SK-N-SH treated with all-trans-retinoic acid at 6 μM for 48 hours (cell line): ENCODE results near the gene AFF1.

Experiments used
- ATAC-seq: fragments of 200-7000 bp; cut with Tn5 transposase; 3 replicates; pipeline ENCODE4 v1.9.1; 2020; ENCODE audit warnings: mild to moderate bottlenecking, moderate library complexity
- ARNTL ChIP-seq: fragments of 450-650 bp; formaldehyde crosslinking; IDR thresholded peaks from 2 replicates; pipeline ENCODE4 v1.5.0; 2020; ENCODE audit warnings: low read depth, mild to moderate bottlenecking, moderate library complexity, borderline replicate concordance
- BACH2 ChIP-seq: fragments of 250-450 bp; sonication (Bioruptor Pico); IDR thresholded peaks from 2 replicates; pipeline ENCODE4 v1.9.0; 2021; ENCODE audit warnings: mild to moderate bottlenecking, borderline replicate concordance
- ESRRG ChIP-seq: fragments of 250-450 bp; sonication (Bioruptor Pico); IDR thresholded peaks from 2 replicates; pipeline ENCODE4 v1.6.1; 2021; ENCODE audit warnings: mild to moderate bottlenecking
- GLIS3 ChIP-seq: fragments of 250-450 bp; sonication (Bioruptor Pico); IDR thresholded peaks from 2 replicates; pipeline ENCODE4 v1.5.0; 2020; ENCODE audit warnings: mild to moderate bottlenecking, moderate library complexity
- ISL1 ChIP-seq: fragments of 250-450 bp; sonication (Bioruptor Pico); IDR thresholded peaks from 2 replicates; pipeline ENCODE4 v2.1.2; 2022; ENCODE audit warnings: mild to moderate bottlenecking, moderate library complexity
- PPARA ChIP-seq: fragments of 250-450 bp; sonication (Bioruptor Pico); IDR thresholded peaks from 2 replicates; pipeline ENCODE4 v1.5.0; 2020; ENCODE audit warnings: mild to moderate bottlenecking, borderline replicate concordance
- RARB ChIP-seq: fragments of 250-450 bp; sonication (Bioruptor Pico); IDR thresholded peaks from 2 replicates; pipeline ENCODE4 v1.8.0; 2021; ENCODE audit warnings: mild to moderate bottlenecking, moderate library complexity
- SNAI2 ChIP-seq: fragments of 250-450 bp; sonication (Bioruptor Pico); IDR thresholded peaks from 2 replicates; pipeline ENCODE4 v1.5.0; 2020; ENCODE audit warnings: mild to moderate bottlenecking, moderate library complexity
- TCF4 ChIP-seq: fragments of 250-450 bp; sonication (Bioruptor Pico); IDR thresholded peaks from 2 replicates; pipeline ENCODE4 v1.8.0; 2021; ENCODE audit warnings: mild to moderate bottlenecking, moderate library complexity, borderline replicate concordance
- ZC3H10 ChIP-seq: fragments of 250-450 bp; sonication (Bioruptor Pico); IDR thresholded peaks from 2 replicates; pipeline ENCODE4 v1.5.1; 2021; ENCODE audit warnings: mild to moderate bottlenecking, moderate library complexity
- ZFP30 ChIP-seq: fragments of 450-650 bp; formaldehyde crosslinking; IDR thresholded peaks from 2 replicates; pipeline ENCODE4 v1.5.0; 2022; ENCODE audit warnings: mild to moderate bottlenecking, moderate library complexity
- ZNF70 ChIP-seq: fragments of 450-650 bp; formaldehyde crosslinking; IDR thresholded peaks from 2 replicates; pipeline ENCODE4 v1.5.0; 2020; ENCODE audit warnings: mild to moderate bottlenecking, moderate library complexity
- TF ChIP-seq, protein P1 (sequence below): fragments of 250-450 bp; sonication (Bioruptor Pico); IDR thresholded peaks from 2 replicates; pipeline ENCODE4 v1.5.0; 2020; ENCODE audit warnings: mild to moderate bottlenecking, moderate library complexity
- TF ChIP-seq, protein P2 (sequence below): fragments of 250-450 bp; sonication (Bioruptor Pico); IDR thresholded peaks from 2 replicates; pipeline ENCODE4 v1.5.1; 2021; ENCODE audit warnings: mild to moderate bottlenecking, moderate library complexity
- TF ChIP-seq, protein P3 (sequence below): fragments of 250-450 bp; sonication (Bioruptor Pico); IDR thresholded peaks from 2 replicates; pipeline ENCODE4 v1.8.0; 2020; ENCODE audit warnings: mild to moderate bottlenecking, moderate library complexity, borderline replicate concordance
- TF ChIP-seq, protein P4 (sequence below): fragments of 250-450 bp; sonication (Bioruptor Pico); IDR thresholded peaks from 2 replicates; pipeline ENCODE4 v1.5.1; 2020; ENCODE audit warnings: low read depth, mild to moderate bottlenecking, moderate library complexity

The AFF1 gene

DNA sequence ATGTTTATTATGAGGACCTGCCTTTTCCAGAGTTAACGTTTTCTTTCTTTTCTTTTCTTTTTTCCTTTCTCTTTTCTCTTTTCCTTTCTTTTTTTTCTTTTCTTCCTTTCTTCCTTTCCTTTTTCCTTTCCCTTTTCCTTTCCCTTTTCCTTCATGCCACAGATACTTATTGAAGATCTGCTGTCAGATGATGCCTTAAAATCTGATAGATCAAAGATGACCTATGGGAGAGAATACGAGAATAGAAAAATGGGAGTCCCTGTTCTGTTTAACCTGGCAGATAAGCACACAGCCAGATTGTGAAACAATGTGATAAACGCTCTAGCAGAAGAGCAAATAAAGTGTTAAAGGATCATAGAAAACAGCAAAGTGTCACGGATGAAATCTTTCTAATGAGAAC lies 38.9 kb downstream of the AFF1 start:
- no peak for ATAC-seq

DNA sequence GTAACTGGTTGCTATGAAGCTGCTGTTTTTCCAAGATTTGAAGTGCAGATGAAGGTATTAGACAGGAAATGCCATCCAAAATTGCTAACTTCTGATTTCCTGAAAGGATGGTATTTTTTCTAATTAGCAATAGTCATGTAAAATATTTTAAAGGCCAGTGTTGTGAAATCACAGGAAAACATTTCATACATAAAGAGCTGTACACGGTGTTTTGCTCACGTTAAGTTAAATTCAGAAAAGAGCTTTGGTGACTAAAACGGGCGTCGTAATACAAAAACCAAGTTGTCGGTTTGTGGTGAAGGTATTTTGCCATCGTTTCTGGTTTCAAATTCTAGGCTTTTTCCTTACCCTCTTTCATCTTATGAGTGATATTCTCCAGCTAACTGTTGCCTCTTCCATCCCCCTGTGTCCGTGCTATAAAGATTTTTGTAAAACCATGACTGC lies 39.8 kb downstream of the AFF1 start:
- ATAC-seq = no peak; the same call in 2 of the 3 replicates
- TF ChIP-seq, protein P1, sequence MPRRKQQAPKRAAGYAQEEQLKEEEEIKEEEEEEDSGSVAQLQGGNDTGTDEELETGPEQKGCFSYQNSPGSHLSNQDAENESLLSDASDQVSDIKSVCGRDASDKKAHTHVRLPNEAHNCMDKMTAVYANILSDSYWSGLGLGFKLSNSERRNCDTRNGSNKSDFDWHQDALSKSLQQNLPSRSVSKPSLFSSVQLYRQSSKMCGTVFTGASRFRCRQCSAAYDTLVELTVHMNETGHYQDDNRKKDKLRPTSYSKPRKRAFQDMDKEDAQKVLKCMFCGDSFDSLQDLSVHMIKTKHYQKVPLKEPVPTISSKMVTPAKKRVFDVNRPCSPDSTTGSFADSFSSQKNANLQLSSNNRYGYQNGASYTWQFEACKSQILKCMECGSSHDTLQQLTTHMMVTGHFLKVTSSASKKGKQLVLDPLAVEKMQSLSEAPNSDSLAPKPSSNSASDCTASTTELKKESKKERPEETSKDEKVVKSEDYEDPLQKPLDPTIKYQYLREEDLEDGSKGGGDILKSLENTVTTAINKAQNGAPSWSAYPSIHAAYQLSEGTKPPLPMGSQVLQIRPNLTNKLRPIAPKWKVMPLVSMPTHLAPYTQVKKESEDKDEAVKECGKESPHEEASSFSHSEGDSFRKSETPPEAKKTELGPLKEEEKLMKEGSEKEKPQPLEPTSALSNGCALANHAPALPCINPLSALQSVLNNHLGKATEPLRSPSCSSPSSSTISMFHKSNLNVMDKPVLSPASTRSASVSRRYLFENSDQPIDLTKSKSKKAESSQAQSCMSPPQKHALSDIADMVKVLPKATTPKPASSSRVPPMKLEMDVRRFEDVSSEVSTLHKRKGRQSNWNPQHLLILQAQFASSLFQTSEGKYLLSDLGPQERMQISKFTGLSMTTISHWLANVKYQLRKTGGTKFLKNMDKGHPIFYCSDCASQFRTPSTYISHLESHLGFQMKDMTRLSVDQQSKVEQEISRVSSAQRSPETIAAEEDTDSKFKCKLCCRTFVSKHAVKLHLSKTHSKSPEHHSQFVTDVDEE = no peak
- TF ChIP-seq RARB (no peak), TCF4 (CRISPR knock-in tag) (no peak), ISL1 (CRISPR knock-in tag) (no peak), ZNF70 (no peak), ESRRG (CRISPR knock-in tag) (no peak)
- TF ChIP-seq, protein P2, sequence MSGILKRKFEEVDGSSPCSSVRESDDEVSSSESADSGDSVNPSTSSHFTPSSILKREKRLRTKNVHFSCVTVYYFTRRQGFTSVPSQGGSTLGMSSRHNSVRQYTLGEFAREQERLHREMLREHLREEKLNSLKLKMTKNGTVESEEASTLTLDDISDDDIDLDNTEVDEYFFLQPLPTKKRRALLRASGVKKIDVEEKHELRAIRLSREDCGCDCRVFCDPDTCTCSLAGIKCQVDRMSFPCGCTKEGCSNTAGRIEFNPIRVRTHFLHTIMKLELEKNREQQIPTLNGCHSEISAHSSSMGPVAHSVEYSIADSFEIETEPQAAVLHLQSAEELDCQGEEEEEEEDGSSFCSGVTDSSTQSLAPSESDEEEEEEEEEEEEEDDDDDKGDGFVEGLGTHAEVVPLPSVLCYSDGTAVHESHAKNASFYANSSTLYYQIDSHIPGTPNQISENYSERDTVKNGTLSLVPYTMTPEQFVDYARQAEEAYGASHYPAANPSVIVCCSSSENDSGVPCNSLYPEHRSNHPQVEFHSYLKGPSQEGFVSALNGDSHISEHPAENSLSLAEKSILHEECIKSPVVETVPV (CRISPR knock-in tag) = no peak
- TF ChIP-seq, protein P3, sequence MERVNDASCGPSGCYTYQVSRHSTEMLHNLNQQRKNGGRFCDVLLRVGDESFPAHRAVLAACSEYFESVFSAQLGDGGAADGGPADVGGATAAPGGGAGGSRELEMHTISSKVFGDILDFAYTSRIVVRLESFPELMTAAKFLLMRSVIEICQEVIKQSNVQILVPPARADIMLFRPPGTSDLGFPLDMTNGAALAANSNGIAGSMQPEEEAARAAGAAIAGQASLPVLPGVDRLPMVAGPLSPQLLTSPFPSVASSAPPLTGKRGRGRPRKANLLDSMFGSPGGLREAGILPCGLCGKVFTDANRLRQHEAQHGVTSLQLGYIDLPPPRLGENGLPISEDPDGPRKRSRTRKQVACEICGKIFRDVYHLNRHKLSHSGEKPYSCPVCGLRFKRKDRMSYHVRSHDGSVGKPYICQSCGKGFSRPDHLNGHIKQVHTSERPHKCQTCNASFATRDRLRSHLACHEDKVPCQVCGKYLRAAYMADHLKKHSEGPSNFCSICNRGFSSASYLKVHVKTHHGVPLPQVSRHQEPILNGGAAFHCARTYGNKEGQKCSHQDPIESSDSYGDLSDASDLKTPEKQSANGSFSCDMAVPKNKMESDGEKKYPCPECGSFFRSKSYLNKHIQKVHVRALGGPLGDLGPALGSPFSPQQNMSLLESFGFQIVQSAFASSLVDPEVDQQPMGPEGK (CRISPR knock-in tag) = no peak

More for the DNA sequence above, 38.9 kb downstream of the AFF1 start:
- TF ChIP-seq BACH2 (CRISPR knock-in tag) = no peak

DNA sequence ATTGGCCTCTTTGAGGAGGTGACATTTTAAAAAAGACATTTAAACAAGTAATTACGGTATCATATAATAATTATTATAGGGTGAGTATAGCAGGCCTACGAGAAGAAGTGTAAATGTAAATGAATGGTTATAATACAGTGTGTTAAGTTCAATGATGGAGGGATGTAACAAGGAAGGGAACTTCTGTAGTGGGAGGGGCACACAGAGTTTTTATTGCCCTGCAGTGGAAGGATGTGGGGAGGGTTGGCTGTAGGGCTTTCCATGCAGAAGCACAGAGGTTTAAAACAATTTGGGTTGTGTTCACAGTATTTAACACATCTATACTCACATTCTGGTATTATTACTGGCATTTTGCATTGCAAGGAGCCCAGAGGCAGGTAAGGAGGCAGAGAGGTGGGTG lies 41.1 kb downstream of the AFF1 start:
- TF ChIP-seq ARNTL (CRISPR knock-in tag) (no peak), PPARA (CRISPR knock-in tag) (no peak), GLIS3 (CRISPR knock-in tag) (no peak), TCF4 (CRISPR knock-in tag) (no peak), BACH2 (CRISPR knock-in tag) (no peak), ZFP30 (no peak)
- TF ChIP-seq, protein P2 (CRISPR knock-in tag) = no peak
- no peak for ATAC-seq

DNA sequence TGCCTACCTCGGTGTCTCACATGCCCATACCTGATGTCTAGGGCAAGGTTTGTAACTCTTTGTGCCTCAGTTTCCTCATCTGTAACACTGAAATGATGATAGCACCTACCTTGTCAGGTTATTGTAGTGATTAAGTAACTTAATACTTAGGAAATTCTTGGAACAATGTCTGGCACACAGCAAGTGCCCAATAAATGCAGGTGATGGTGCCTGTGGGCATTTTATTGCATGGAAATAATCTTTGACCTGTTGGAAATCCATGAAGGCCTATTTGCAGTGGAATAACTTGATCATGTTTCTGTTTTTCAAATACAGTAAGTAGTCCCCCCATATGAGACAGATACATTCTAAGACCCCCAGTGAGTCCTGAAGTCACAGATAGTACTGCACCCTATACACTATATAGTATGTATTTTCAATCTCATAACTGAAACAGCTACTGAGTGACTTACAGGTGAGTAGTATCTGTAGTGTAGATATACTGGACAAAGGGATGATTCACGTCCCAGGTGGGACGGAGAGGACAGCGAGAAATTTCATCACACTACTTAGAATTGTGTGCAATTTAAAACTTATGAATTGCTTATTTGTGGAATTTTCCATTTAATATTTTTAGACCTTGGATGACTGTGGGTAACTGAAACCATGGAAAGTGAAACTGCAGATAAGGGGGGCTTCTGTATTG lies 42.1 kb downstream of the AFF1 start:
- ATAC-seq = no peak
- no peak for TF ChIP-seq PPARA (CRISPR knock-in tag)
- TF ChIP-seq, protein P2 (CRISPR knock-in tag) = no peak
- TF ChIP-seq RARB = no peak
- TF ChIP-seq, protein P4, sequence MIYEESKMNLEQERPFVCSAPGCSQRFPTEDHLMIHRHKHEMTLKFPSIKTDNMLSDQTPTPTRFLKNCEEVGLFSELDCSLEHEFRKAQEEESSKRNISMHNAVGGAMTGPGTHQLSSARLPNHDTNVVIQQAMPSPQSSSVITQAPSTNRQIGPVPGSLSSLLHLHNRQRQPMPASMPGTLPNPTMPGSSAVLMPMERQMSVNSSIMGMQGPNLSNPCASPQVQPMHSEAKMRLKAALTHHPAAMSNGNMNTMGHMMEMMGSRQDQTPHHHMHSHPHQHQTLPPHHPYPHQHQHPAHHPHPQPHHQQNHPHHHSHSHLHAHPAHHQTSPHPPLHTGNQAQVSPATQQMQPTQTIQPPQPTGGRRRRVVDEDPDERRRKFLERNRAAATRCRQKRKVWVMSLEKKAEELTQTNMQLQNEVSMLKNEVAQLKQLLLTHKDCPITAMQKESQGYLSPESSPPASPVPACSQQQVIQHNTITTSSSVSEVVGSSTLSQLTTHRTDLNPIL (CRISPR knock-in tag) = no peak
- TF ChIP-seq ZC3H10 (CRISPR knock-in tag) = no peak
- no peak for TF ChIP-seq SNAI2 (CRISPR knock-in tag)
